H1 (cell line): Measurements from ENCODE around the gene CD300LB. TPM values are rescaled to one million over a fixed set of nuclear protein-coding genes. Genes with fewer than 3 reads are reported as not detected.

ENCODE experiments used
- CBX5 ChIP-seq: fragments of 300-800, 300-1000 bp; sonication (generic); IDR thresholded peaks from 2 replicates; pipeline ENCODE4 v1.7.1; 2016; ENCODE audit warnings: antibody characterized with exemption, low read length, low read depth
- CHD7 ChIP-seq: fragments of 300-600 bp; sonication (generic); IDR thresholded peaks from 2 replicates; pipeline ENCODE4 v1.7.1; 2012; ENCODE audit warnings: low read length, moderate library complexity, mild to moderate bottlenecking, inconsistent platforms; ENCODE audit not compliant: insufficient replicate concordance
- MAX ChIP-seq: IDR thresholded peaks from 2 replicates; pipeline ENCODE4 v1.6.1; 2012; ENCODE audit warnings: inconsistent platforms
- POLR2A ChIP-seq, 2 experiments: IDR thresholded peaks; 1 replicate in 1 of 2; 2 replicates in 1 of 2; pipeline ENCODE4 v1.6.1; 2011; ENCODE audit warnings: low read depth in 2 of 2, low read length in 2 of 2, mild to moderate bottlenecking in 2 of 2; ENCODE audit errors: control extremely low read depth in 1 of 2
- RAD21 ChIP-seq, 2 experiments: IDR thresholded peaks in 1 of 2; conservative IDR thresholded peaks in 1 of 2; 2 replicates each; pipeline ENCODE4 v1.6.1; 2011; ENCODE audit warnings: low read depth in 2 of 2, low read length in 2 of 2, improper control_type of control experiment in 1 of 2, inconsistent platforms in 1 of 2, mild to moderate bottlenecking in 1 of 2, moderate library complexity in 1 of 2
- SIN3A ChIP-seq, 2 experiments: IDR thresholded peaks in 1 of 2; conservative IDR thresholded peaks in 1 of 2; 2 replicates each; pipeline ENCODE4 v1.6.1; 2011 to 2012; ENCODE audit warnings: low read length in 2 of 2, improper control_type of control experiment in 1 of 2, low read depth in 1 of 2, mild to moderate bottlenecking in 1 of 2
- SUZ12 ChIP-seq: fragments of 200-600 bp; sonication (generic); IDR thresholded peaks from 2 replicates; pipeline ENCODE4 v1.6.1; 2012; ENCODE audit warnings: mild to moderate bottlenecking, inconsistent platforms, low read length, moderate library complexity, mixed read lengths
- TAF1 ChIP-seq: IDR thresholded peaks from 2 replicates; pipeline ENCODE4 v1.6.1; 2011; ENCODE audit warnings: mild to moderate bottlenecking, low read depth, low read length
- TCF12 ChIP-seq: IDR thresholded peaks from 2 replicates; pipeline ENCODE4 v1.6.1; 2011; ENCODE audit warnings: low read depth, mild to moderate bottlenecking, low read length
- USF2 ChIP-seq: IDR thresholded peaks from 2 replicates; pipeline ENCODE4 v1.6.1; 2011; ENCODE audit warnings: low read length, improper control_type of control experiment
- YY1 ChIP-seq: IDR thresholded peaks from 2 replicates; pipeline ENCODE4 v1.6.1; 2011; ENCODE audit warnings: low read depth, mild to moderate bottlenecking, low read length
- polyA plus RNA-seq, 7 experiments: library from polyadenylated mRNA; depleted of rRNA in 3 of 7; stranded (reverse) in 5 of 7; unstranded in 2 of 7; fragments of >200 nt in 5 of 7; fragments of 200-250 nt in 2 of 7; gene quantifications; 1 replicate in 5 of 7; 2 replicates in 1 of 7; 4 replicates in 1 of 7; pipeline versions ENCODE4 v1.2.1 to v1.2.3, GENCODE V29; 2011 to 2013; ENCODE audit warnings: missing spikeins in 2 of 7, mixed read lengths in 2 of 7
- total RNA-seq: library from RNA; stranded (reverse); fragmentation: NEBNext Ultra II Directional; extraction: Animal tissue kit (Norgen Biotek cat#: 25700); gene quantifications from 2 replicates; pipeline ENCODE4 v1.2.1, GENCODE V29; 2021

CD300LB gene
- total and polyA plus RNA-seq, 2 of the 8 experiments (the other 6 are each of a cell fraction or from before 2014, with no cell fraction given), result not detected

GRCh38 chr17:74545843-74546230 is 14.6 kb upstream of the CD300LB start, which contains the start of gene CD300C (continued):
- TF ChIP-seq CHD7, result no peak
- TF ChIP-seq MAX, result no peak
- TF ChIP-seq RAD21 (IDR thresholded peaks at IDR 0.05 in 1 of 2, conservative IDR thresholded peaks at IDR 0.05 in 1 of 2; ENCODE audit: low read depth in 2 of 2, low read length in 2 of 2), result no peak
- no peak for TF ChIP-seq TCF12
- no peak for TF ChIP-seq YY1
- no peak for TF ChIP-seq SIN3A (conservative IDR thresholded peaks at IDR 0.05 in 1 of 2, IDR thresholded peaks at IDR 0.05 in 1 of 2; ENCODE audit: low read depth in 1 of 2, low read length in 2 of 2)
- TF ChIP-seq SUZ12, result no peak
- TF ChIP-seq CBX5, result no peak
- no peak for TF ChIP-seq POLR2A (IDR thresholded peaks at IDR 0.05; ENCODE audit: control extremely low read depth in 1 of 2, low read depth in 2 of 2, low read length in 2 of 2)
- TF ChIP-seq TAF1, result no peak
- TF ChIP-seq USF2, result no peak
